Measurements from ENCODE around the gene UNC50. TPM values are rescaled to one million over a fixed set of nuclear protein-coding genes. Genes with fewer than 3 reads are reported as not detected.
A peak's percentile ranks its signal among the peaks of the same experiment; 100 is the strongest.

UNC50 gene
- total RNA-seq, 6 experiments from 2014 or later: 19.6 to 30.5 (median 22.7) TPM

DNA sequence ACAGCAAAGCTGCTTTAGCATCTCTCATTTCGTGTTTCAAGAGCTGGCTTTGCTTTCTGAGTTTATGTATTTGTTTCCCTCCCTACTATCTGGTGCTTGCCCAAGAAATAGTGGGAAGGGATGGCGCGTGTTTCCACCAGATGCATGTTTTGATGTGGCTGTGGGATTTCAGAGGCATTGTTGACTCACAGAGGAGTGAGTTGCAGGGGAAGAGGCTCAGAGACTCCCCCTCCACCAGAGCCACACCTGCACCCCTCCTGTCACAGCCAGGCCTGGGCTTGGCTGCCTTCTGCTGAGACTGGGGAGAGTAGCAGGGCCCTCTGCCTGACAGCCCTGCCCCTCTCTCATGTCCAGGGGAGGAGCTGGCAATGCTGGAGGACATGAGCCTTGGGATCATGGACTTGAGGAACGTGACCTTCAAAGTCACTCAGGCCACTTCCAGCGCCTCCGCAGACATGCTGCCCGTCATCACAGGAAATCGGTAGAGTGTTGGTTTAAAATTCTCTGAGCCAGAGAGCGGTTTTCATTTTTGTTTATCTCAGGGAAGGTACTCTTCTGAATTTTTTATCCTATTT lies 43.0 kb upstream of the UNC50 start:
- H3K27me3 ChIP-seq: no peaks in the 10 kb centered on the region
- intact Hi-C loops (cut with DNase I): no loop called here
- ATAC-seq (no peak), DNase-seq (no peak)
- peaks cover 0 to 20% (median 3%) of the 10 kb centered on the region in 4 donors for H3K36me3 ChIP-seq
- no peak overlapping the region for H3K4me3 ChIP-seq
- no peak for TF ChIP-seq POLR2A (IDR thresholded peaks at IDR 0.05)
- TF ChIP-seq, protein P1, sequence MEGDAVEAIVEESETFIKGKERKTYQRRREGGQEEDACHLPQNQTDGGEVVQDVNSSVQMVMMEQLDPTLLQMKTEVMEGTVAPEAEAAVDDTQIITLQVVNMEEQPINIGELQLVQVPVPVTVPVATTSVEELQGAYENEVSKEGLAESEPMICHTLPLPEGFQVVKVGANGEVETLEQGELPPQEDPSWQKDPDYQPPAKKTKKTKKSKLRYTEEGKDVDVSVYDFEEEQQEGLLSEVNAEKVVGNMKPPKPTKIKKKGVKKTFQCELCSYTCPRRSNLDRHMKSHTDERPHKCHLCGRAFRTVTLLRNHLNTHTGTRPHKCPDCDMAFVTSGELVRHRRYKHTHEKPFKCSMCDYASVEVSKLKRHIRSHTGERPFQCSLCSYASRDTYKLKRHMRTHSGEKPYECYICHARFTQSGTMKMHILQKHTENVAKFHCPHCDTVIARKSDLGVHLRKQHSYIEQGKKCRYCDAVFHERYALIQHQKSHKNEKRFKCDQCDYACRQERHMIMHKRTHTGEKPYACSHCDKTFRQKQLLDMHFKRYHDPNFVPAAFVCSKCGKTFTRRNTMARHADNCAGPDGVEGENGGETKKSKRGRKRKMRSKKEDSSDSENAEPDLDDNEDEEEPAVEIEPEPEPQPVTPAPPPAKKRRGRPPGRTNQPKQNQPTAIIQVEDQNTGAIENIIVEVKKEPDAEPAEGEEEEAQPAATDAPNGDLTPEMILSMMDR (IDR thresholded peaks at IDR 0.05): no peak
- WGBS (ENCODE audit: insufficient coverage, low coverage, low lambda C conversion rate, missing lambda C conversion rate): 87% methylated on average over 3 of the region's 9 CpGs
- no peaks in the 10 kb centered on the region for H3K4me1 ChIP-seq
- no peaks in the 10 kb centered on the region for H3K9me3 ChIP-seq
- H3K27ac ChIP-seq: no peak overlapping the region

DNA sequence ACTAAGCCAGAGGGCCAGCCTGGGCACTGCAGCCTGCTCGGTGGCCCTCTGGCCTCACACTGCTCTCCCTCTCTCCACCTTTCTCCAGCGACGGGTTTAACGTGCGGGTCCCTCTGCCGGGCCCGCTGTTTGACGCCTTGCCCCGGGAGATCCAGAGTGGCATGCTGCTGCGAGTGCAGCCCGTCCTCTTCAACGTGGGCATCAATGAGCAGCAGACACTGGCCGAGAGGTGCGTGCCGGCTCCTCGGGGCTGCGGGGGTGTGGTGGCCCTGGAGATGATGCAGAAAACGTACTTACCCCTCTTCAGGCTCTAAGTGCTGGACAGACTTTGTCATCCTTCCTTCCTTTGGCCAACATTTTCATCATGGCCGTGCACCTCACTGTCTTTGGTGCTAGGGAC lies 42.4 kb upstream of the UNC50 start:
- TF ChIP-seq, protein P1 (IDR thresholded peaks at IDR 0.05): no peak
- ATAC-seq: no peak
- Histone ChIP-seq H3K4me3 (no peak overlapping the region), H3K4me1 (no peaks in the 10 kb centered on the region), H3K27me3 (no peaks in the 10 kb centered on the region), H3K27ac (no peak overlapping the region), H3K9me3 (no peaks in the 10 kb centered on the region), H3K36me3 (peaks cover 0 to 20% (median 3%) of the 10 kb centered on the region in 4 donors)
- intact Hi-C loops (cut with DNase I): no loop called here
- WGBS (ENCODE audit: insufficient coverage, low coverage, low lambda C conversion rate, missing lambda C conversion rate): 97% methylated on average over 12 of the region's 19 CpGs
- peak in 1 of 3 donors; percentile 31 for DNase-seq

DNA sequence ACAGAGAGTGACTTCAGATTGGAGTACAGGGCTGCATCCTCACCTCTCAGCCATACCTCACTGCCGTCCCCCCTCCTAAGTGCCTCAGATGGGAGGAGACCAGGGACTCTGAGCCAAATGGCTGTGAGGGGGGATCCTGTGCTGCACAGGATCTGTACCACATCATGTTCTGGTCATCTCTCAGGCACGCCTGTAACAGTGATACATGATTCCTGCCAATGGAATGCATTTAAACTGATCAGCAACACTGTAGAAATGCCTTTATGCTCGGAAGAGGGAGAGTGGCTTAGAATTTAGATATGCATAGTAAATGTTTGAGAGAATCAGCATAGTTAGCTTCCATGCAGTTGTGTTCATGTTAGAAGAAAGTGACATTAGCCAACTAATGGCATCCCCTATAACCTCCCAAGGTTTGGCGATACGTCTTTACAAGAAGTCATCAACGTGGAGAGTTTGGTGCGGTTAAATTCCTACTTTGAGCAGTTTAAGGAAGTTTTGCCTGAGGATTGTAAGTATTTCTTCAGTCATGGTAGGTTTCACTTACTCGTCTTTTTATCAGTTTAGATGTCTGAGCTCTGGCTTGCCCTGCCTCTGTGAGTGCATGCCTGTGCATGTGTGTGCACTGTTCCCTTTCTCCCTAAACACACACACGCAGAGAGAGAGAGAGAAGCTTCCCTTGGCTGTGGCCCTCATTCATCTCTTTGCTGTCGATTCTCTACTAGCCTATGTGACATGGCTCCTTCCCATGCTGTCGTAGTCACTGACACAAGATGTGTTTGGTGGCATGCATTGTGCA lies 40.0 kb upstream of the UNC50 start:
- intact Hi-C loops (cut with DNase I): no loop called here
- TF ChIP-seq, protein P1 (IDR thresholded peaks at IDR 0.05): no peak
- TF ChIP-seq POLR2A (IDR thresholded peaks at IDR 0.05): no peak
- Histone ChIP-seq H3K27ac (no peak overlapping the region), H3K9me3 (no peaks in the 10 kb centered on the region), H3K36me3 (peaks cover 0 to 23% (median 3%) of the 10 kb centered on the region in 4 donors), H3K27me3 (no peaks in the 10 kb centered on the region), H3K4me1 (no peaks in the 10 kb centered on the region), H3K4me3 (no peak overlapping the region)
- no peak for ATAC-seq
- WGBS (ENCODE audit: insufficient coverage, low coverage, low lambda C conversion rate, missing lambda C conversion rate): 95% methylated on average over 9 of the region's 11 CpGs
- no peak for DNase-seq

DNA sequence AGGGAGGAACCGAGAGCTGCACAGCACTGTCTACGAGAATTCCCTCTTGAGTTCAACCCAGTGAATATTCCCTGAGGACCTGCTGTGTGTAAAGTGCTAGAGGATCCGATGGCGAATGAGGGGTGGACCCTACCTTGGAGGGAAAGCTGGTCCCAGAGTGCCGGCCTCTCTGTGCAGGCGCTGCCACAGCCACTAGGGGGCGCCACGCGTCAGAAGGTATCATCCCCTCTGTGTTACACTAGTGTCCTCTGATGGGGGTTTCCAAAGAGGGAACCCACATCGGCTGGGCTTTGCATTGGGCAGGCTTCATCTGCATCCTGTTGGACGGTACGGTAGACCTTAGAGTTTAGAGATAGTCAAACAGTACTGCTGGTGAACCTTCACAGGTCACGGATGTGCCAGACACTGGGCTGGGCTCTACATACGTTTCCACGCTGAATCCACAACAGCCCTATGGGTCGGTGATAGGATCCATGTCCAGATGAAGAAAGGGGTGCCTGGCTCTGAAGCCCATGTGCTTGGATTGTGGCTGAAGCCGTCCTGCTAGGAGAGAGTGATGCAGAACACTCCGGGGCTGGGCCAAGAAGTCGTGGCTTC lies 39.1 kb upstream of the UNC50 start:
- DNase-seq (peak in 2 of 3 donors; percentile 57 to 58), ATAC-seq (peak; percentile 54 to 75 (median 70))
- intact Hi-C loops (cut with DNase I): no loop called here
- 85% methylated on average over 11 of the region's 19 CpGs for WGBS (ENCODE audit: insufficient coverage, low coverage, low lambda C conversion rate, missing lambda C conversion rate)
- Histone ChIP-seq H3K36me3 (peaks cover 0 to 25% (median 3%) of the 10 kb centered on the region in 4 donors), H3K27ac (no peak overlapping the region), H3K4me1 (no peaks in the 10 kb centered on the region), H3K27me3 (no peaks in the 10 kb centered on the region), H3K4me3 (no peak overlapping the region), H3K9me3 (no peaks in the 10 kb centered on the region)
- TF ChIP-seq POLR2A (IDR thresholded peaks at IDR 0.05): no peak
- TF ChIP-seq, protein P1 (IDR thresholded peaks at IDR 0.05): peak; percentile 64 to 89 (median 82)
